HCT116 (cell line): ENCODE data around the gene KCNAB2.

Experiments
- EGR1 ChIP-seq: IDR thresholded peaks from 2 replicates; pipeline ENCODE4 v1.6.1; 2012; ENCODE audit warnings: low read depth
- EZH2phosphoT487 ChIP-seq: fragments of 200-600 bp; IDR thresholded peaks from 2 replicates; pipeline ENCODE4 v1.6.1; 2018; ENCODE audit warnings: antibody characterized with exemption, borderline replicate concordance
- FOSL1 ChIP-seq: IDR thresholded peaks from 2 replicates; pipeline ENCODE4 v1.6.1; 2012; ENCODE audit warnings: low read depth
- JUND ChIP-seq: IDR thresholded peaks from 2 replicates; pipeline ENCODE4 v1.6.1; 2012
- POLR2A ChIP-seq: IDR thresholded peaks from 2 replicates; pipeline ENCODE4 v1.7.0; 2011; ENCODE audit warnings: borderline replicate concordance; ENCODE audit not compliant: insufficient read depth, insufficient read length; ENCODE audit errors: extremely low read depth
- TCF7L2 ChIP-seq: IDR thresholded peaks from 2 replicates; pipeline ENCODE4 v1.7.0; 2011; ENCODE audit warnings: borderline replicate concordance, inconsistent platforms; ENCODE audit not compliant: insufficient read depth, insufficient read length; ENCODE audit errors: extremely low read depth
- YY1 ChIP-seq: IDR thresholded peaks from 2 replicates; pipeline ENCODE4 v1.6.1; 2011; ENCODE audit warnings: low read length, low read depth, moderate library complexity, mild to moderate bottlenecking; ENCODE audit not compliant: insufficient replicate concordance; ENCODE audit errors: extremely low read depth
- TF ChIP-seq, protein P1 (sequence below), 3 experiments: fragments of 200-600 bp in 1 of 3; sonication (generic) in 1 of 3; IDR thresholded peaks in 2 of 3; conservative IDR thresholded peaks in 1 of 3; 2 replicates each; pipeline ENCODE4 v1.5.1; 2012 to 2017; ENCODE audit warnings: low read depth in 2 of 3, low read length in 2 of 3, antibody characterized with exemption in 1 of 3, borderline replicate concordance in 1 of 3, control low read depth in 1 of 3, mild to moderate bottlenecking in 1 of 3, mixed read lengths in 1 of 3, mixed run types in 1 of 3, moderate library complexity in 1 of 3; ENCODE audit not compliant: insufficient read depth in 1 of 3
- TF ChIP-seq, protein P2 (sequence below): IDR thresholded peaks from 2 replicates; pipeline ENCODE4 v1.6.1; 2012; ENCODE audit warnings: low read depth

DNA sequence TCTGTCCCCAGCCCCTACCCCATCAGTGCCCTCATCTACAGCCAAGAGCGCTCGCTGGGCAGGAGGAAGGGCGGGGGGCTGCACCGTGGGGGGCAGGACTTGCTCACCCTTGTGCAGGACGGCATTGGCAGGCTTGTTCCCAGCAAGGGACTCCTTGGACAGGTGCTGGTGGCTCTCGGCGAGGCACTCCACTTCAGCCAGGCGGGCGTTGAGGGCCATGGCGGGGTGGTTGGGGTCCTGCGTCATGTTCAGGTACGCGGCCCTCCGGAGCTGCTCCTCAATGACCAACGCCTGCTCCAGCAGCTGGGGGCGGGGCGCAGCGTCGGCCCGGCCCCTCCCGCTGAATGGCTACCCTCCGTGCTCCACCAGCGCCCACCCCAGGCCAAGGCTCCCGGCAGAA lies 64.0 kb downstream of the KCNAB2 start:
- no peak for TF ChIP-seq FOSL1
- TF ChIP-seq YY1: no peak
- no peak for TF ChIP-seq POLR2A
- TF ChIP-seq, protein P1, sequence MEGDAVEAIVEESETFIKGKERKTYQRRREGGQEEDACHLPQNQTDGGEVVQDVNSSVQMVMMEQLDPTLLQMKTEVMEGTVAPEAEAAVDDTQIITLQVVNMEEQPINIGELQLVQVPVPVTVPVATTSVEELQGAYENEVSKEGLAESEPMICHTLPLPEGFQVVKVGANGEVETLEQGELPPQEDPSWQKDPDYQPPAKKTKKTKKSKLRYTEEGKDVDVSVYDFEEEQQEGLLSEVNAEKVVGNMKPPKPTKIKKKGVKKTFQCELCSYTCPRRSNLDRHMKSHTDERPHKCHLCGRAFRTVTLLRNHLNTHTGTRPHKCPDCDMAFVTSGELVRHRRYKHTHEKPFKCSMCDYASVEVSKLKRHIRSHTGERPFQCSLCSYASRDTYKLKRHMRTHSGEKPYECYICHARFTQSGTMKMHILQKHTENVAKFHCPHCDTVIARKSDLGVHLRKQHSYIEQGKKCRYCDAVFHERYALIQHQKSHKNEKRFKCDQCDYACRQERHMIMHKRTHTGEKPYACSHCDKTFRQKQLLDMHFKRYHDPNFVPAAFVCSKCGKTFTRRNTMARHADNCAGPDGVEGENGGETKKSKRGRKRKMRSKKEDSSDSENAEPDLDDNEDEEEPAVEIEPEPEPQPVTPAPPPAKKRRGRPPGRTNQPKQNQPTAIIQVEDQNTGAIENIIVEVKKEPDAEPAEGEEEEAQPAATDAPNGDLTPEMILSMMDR (IDR thresholded peaks at IDR 0.05 in 2 of 3, conservative IDR thresholded peaks at IDR 0.05 in 1 of 3; ENCODE audit: borderline replicate concordance in 1 of 3, insufficient read depth in 1 of 3, low read depth in 2 of 3, low read length in 2 of 3): no peak
- TF ChIP-seq, protein P2, sequence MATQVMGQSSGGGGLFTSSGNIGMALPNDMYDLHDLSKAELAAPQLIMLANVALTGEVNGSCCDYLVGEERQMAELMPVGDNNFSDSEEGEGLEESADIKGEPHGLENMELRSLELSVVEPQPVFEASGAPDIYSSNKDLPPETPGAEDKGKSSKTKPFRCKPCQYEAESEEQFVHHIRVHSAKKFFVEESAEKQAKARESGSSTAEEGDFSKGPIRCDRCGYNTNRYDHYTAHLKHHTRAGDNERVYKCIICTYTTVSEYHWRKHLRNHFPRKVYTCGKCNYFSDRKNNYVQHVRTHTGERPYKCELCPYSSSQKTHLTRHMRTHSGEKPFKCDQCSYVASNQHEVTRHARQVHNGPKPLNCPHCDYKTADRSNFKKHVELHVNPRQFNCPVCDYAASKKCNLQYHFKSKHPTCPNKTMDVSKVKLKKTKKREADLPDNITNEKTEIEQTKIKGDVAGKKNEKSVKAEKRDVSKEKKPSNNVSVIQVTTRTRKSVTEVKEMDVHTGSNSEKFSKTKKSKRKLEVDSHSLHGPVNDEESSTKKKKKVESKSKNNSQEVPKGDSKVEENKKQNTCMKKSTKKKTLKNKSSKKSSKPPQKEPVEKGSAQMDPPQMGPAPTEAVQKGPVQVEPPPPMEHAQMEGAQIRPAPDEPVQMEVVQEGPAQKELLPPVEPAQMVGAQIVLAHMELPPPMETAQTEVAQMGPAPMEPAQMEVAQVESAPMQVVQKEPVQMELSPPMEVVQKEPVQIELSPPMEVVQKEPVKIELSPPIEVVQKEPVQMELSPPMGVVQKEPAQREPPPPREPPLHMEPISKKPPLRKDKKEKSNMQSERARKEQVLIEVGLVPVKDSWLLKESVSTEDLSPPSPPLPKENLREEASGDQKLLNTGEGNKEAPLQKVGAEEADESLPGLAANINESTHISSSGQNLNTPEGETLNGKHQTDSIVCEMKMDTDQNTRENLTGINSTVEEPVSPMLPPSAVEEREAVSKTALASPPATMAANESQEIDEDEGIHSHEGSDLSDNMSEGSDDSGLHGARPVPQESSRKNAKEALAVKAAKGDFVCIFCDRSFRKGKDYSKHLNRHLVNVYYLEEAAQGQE: no peak
- no peak for TF ChIP-seq EZH2phosphoT487
- no peak for TF ChIP-seq EGR1
- TF ChIP-seq TCF7L2: no peak
- TF ChIP-seq JUND: no peak
